Measurements from ENCODE around the gene BTAF1. TPM values are rescaled to one million over a fixed set of nuclear protein-coding genes. Genes with fewer than 3 reads are reported as not detected.

BTAF1 gene
- total and polyA plus RNA-seq, 2 experiments from 2014 or later = 30.4 to 55.7 TPM

DNA sequence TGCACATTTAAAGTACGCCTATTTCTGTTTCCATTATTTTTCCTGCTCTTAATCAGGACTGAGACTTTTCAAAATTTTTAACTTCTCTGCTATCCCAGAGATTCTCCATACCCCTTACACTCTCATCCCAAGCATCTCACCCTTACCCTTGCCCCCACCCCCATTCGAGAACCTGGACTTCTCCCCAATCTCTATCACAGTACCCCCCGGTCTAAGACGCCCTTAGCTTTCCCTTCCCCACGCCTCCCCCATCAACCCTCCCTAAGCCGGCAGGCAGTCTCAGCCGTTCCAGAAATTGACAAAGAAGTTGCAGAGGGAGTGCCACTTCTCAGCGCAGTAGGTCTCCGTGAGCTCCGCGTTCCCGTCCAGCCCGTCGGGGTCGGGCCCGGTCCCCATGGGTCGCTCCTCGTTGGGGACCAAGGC, 15.6 kb upstream of the BTAF1 start:
- no peak for TF ChIP-seq ZNF114 (CRISPR knock-in tag; IDR thresholded peaks at IDR 0.05)
- peak; percentile 66; the same call in 1 of the 2 replicates for TF ChIP-seq POLR2AphosphoS5 (IDR thresholded peaks at IDR 0.05; ENCODE audit: low read depth)
- TF ChIP-seq, protein P1, sequence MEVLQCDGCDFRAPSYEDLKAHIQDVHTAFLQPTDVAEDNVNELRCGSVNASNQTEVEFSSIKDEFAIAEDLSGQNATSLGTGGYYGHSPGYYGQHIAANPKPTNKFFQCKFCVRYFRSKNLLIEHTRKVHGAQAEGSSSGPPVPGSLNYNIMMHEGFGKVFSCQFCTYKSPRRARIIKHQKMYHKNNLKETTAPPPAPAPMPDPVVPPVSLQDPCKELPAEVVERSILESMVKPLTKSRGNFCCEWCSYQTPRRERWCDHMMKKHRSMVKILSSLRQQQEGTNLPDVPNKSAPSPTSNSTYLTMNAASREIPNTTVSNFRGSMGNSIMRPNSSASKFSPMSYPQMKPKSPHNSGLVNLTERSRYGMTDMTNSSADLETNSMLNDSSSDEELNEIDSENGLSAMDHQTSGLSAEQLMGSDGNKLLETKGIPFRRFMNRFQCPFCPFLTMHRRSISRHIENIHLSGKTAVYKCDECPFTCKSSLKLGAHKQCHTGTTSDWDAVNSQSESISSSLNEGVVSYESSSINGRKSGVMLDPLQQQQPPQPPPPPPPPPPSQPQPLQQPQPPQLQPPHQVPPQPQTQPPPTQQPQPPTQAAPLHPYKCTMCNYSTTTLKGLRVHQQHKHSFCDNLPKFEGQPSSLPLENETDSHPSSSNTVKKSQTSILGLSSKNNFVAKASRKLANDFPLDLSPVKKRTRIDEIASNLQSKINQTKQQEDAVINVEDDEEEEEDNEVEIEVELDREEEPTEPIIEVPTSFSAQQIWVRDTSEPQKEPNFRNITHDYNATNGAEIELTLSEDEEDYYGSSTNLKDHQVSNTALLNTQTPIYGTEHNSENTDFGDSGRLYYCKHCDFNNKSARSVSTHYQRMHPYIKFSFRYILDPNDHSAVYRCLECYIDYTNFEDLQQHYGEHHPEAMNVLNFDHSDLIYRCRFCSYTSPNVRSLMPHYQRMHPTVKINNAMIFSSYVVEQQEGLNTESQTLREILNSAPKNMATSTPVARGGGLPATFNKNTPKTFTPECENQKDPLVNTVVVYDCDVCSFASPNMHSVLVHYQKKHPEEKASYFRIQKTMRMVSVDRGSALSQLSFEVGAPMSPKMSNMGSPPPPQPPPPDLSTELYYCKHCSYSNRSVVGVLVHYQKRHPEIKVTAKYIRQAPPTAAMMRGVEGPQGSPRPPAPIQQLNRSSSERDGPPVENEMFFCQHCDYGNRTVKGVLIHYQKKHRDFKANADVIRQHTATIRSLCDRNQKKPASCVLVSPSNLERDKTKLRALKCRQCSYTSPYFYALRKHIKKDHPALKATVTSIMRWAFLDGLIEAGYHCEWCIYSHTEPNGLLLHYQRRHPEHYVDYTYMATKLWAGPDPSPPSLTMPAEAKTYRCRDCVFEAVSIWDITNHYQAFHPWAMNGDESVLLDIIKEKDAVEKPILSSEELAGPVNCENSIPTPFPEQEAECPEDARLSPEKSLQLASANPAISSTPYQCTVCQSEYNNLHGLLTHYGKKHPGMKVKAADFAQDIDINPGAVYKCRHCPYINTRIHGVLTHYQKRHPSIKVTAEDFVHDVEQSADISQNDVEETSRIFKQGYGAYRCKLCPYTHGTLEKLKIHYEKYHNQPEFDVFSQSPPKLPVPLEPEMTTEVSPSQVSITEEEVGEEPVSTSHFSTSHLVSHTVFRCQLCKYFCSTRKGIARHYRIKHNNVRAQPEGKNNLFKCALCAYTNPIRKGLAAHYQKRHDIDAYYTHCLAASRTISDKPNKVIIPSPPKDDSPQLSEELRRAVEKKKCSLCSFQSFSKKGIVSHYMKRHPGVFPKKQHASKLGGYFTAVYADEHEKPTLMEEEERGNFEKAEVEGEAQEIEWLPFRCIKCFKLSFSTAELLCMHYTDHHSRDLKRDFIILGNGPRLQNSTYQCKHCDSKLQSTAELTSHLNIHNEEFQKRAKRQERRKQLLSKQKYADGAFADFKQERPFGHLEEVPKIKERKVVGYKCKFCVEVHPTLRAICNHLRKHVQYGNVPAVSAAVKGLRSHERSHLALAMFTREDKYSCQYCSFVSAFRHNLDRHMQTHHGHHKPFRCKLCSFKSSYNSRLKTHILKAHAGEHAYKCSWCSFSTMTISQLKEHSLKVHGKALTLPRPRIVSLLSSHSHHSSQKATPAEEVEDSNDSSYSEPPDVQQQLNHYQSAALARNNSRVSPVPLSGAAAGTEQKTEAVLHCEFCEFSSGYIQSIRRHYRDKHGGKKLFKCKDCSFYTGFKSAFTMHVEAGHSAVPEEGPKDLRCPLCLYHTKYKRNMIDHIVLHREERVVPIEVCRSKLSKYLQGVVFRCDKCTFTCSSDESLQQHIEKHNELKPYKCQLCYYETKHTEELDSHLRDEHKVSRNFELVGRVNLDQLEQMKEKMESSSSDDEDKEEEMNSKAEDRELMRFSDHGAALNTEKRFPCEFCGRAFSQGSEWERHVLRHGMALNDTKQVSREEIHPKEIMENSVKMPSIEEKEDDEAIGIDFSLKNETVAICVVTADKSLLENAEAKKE (CRISPR knock-in tag; IDR thresholded peaks at IDR 0.05) = no peak
- no peaks in the 10 kb centered on the region for H4K20me1 ChIP-seq (replicated peaks; ENCODE audit: insufficient read depth)
- Mint-ChIP-seq H3K27me3 (ENCODE audit: insufficient read depth, low read depth, poor library complexity) (peaks cover 11% of the 10 kb centered on the region), H3K4me3 (peak overlapping the region; percentile 87), H3K4me1 (peaks cover 26% of the 10 kb centered on the region), H3K9me3 (peaks cover 3% of the 10 kb centered on the region; the same call in 2 of the 3 replicates), H3K36me3 (ENCODE audit: low read depth) (peaks cover 42% of the 10 kb centered on the region), H3K27ac (peak overlapping the region; percentile 34)
- H3K4me3 ChIP-seq = peak overlapping the region; percentile 82
- H3K9me2 ChIP-seq (ENCODE audit: insufficient read depth) = no peaks in the 10 kb centered on the region
- H3K27ac ChIP-seq (ENCODE audit: low read depth) = no peak overlapping the region
- H3K79me2 ChIP-seq (replicated peaks; ENCODE audit: insufficient read depth) = peaks cover 23% of the 10 kb centered on the region
- H2AFZ ChIP-seq = 0 out of 2 replicates have a peak overlapping the region, but pooled peaks have one; percentile 14
- peaks cover 8% of the 10 kb centered on the region; the same call in 1 of the 2 replicates for H3K36me3 ChIP-seq (ENCODE audit: insufficient read depth)
- ATAC-seq (peak; percentile 22; the same call in 2 of the 3 replicates), DNase-seq (ENCODE audit: low spot score) (peak; percentile 56)
- H3F3A ChIP-seq (replicated peaks; ENCODE audit: low read depth) = no peaks in the 10 kb centered on the region
- H3K4me1 ChIP-seq (ENCODE audit: insufficient read depth) = peaks cover 22% of the 10 kb centered on the region
- no peaks in the 10 kb centered on the region for H3K27me3 ChIP-seq (ENCODE audit: insufficient read depth)
- H3K4me2 ChIP-seq = peak overlapping the region; percentile 92

DNA sequence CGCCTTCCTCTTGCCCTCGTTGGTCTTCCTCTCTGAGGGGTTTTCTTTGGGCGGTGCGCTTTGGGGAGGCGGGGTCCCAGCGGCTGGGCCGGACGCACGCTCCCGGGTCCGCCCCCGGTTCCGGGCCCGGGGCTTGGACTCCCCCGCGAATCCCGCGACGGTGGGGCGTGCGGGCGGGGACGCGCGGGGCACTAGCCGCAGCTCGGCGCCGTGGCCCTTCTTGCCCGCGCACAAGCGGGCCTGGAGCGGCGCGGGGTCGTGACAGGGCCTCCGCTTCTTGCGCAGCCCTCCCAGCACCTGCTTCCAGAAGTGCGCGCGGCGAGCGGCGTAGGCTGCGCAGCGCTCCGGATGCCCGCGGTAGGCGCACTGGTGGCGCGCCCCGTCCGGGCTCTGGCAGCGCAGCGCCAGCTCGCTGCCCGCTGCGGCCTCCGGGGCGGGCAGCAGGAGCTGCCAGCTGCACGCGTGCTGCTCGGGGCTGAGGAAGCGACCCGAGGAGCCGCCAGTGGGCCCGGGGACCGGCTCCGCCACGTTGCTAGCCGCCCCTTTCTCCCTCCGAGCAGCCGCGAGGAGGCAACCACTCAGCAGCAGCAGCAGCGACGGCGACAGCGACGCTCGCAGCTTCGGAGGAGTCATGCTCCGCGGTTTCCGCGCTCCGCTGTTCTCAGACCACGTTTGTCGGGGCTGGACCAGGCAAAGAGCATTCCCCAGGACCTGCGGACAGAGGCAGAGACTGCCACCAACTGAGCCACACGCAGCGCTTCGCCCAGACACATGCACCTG, 15.0 kb upstream of the BTAF1 start:
- Histone ChIP-seq H3K9me2 (ENCODE audit: insufficient read depth) (no peaks in the 10 kb centered on the region), H3K27ac (ENCODE audit: low read depth) (peak overlapping the region; percentile 67; the same call in 1 of the 2 replicates), H3F3A (replicated peaks; ENCODE audit: low read depth) (no peaks in the 10 kb centered on the region), H4K20me1 (replicated peaks; ENCODE audit: insufficient read depth) (no peaks in the 10 kb centered on the region), H2AFZ (peak overlapping the region; percentile 25; the same call in 1 of the 2 replicates), H3K4me1 (ENCODE audit: insufficient read depth) (peaks cover 21% of the 10 kb centered on the region), H3K4me2 (peak overlapping the region; percentile 92), H3K4me3 (peak overlapping the region; percentile 82), H3K79me2 (replicated peaks; ENCODE audit: insufficient read depth) (peaks cover 23% of the 10 kb centered on the region), H3K27me3 (ENCODE audit: insufficient read depth) (no peaks in the 10 kb centered on the region), H3K36me3 (ENCODE audit: insufficient read depth) (peaks cover 8% of the 10 kb centered on the region; the same call in 1 of the 2 replicates)
- Mint-ChIP-seq H3K36me3 (ENCODE audit: low read depth) (peaks cover 42% of the 10 kb centered on the region), H3K27ac (peak overlapping the region; percentile 43), H3K9me3 (peaks cover 3% of the 10 kb centered on the region; the same call in 2 of the 3 replicates), H3K4me1 (peaks cover 26% of the 10 kb centered on the region), H3K27me3 (ENCODE audit: insufficient read depth, low read depth, poor library complexity) (peaks cover 13% of the 10 kb centered on the region), H3K4me3 (peak overlapping the region; percentile 87)
- ATAC-seq (peak; percentile 87), DNase-seq (ENCODE audit: low spot score) (peak; percentile 92)
- TF ChIP-seq EZH2 (IDR thresholded peaks at IDR 0.05; ENCODE audit: low read depth, unreplicated experiment) (no peak), CREB1 (CRISPR knock-in tag; IDR thresholded peaks at IDR 0.05; ENCODE audit: low read depth) (no peak; the same call in 1 of the 2 replicates), EZH2phosphoT487 (IDR thresholded peaks at IDR 0.05; ENCODE audit: unreplicated experiment) (no peak)

Measured in GM23338 (cell line).